HepG2 (cell line): ENCODE data around the gene GATC. TPM values are rescaled to one million over a fixed set of nuclear protein-coding genes. Genes with fewer than 3 reads are reported as not detected.

Source experiments
- FOXJ3 ChIP-seq: sonication (generic); formaldehyde crosslinking; IDR thresholded peaks from 2 replicates; pipeline ENCODE4 v1.4.0; 2020; ENCODE audit warnings: missing genetic modification reagents, mild to moderate bottlenecking, borderline replicate concordance
- GTF2F1 ChIP-seq: fragments of 150-350 bp; IDR thresholded peaks from 2 replicates; pipeline ENCODE4 v1.6.1; 2014; ENCODE audit warnings: low read length
- HDAC6 ChIP-seq: fragments of 200-600 bp; sonication (generic); IDR thresholded peaks from 2 replicates; pipeline ENCODE4 v1.7.0; 2017; ENCODE audit warnings: mild to moderate bottlenecking, antibody characterized with exemption, low read length, low read depth
- HOXD1 ChIP-seq: sonication (generic); formaldehyde crosslinking; IDR thresholded peaks from 2 replicates; pipeline ENCODE4 v1.5.0; 2020; ENCODE audit warnings: missing genetic modification reagents
- KAT2B ChIP-seq: fragments of 150-350 bp; IDR thresholded peaks from 2 replicates; pipeline ENCODE4 v1.6.1; 2014; ENCODE audit warnings: low read depth, low read length, borderline replicate concordance
- TCF7L2 ChIP-seq: IDR thresholded peaks from 2 replicates; pipeline ENCODE4 v1.6.1; 2011; ENCODE audit warnings: mild to moderate bottlenecking, low read depth, low read length, moderate library complexity
- TOE1 ChIP-seq: sonication (generic); formaldehyde crosslinking; IDR thresholded peaks from 2 replicates; pipeline ENCODE4 v1.4.0; 2020; ENCODE audit warnings: mild to moderate bottlenecking, missing genetic modification reagents
- YEATS2 ChIP-seq: sonication (generic); formaldehyde crosslinking; IDR thresholded peaks from 2 replicates; pipeline ENCODE4 v1.4.0; 2020; ENCODE audit warnings: missing genetic modification reagents, borderline replicate concordance
- ZEB1 ChIP-seq: IDR thresholded peaks from 2 replicates; pipeline ENCODE4 v1.6.1; 2012; ENCODE audit warnings: mild to moderate bottlenecking, low read depth, inconsistent platforms; ENCODE audit not compliant: insufficient replicate concordance
- ZFP1 ChIP-seq: IDR thresholded peaks from 2 replicates; pipeline ENCODE4 v1.6.1; 2016
- ZFP41 ChIP-seq: sonication (generic); formaldehyde crosslinking; IDR thresholded peaks from 2 replicates; pipeline ENCODE4 v1.4.0; 2020; ENCODE audit warnings: mild to moderate bottlenecking, missing genetic modification reagents, borderline replicate concordance
- ZNF672 ChIP-seq: sonication (generic); formaldehyde crosslinking; IDR thresholded peaks from 2 replicates; pipeline ENCODE4 v1.8.1; 2022; ENCODE audit warnings: missing genetic modification reagents
- polyA plus RNA-seq, 8 experiments: library from polyadenylated mRNA; depleted of rRNA in 3 of 8; stranded (reverse) in 7 of 8; unstranded in 1 of 8; fragments of >200 nt; fragmentation: Illumina TruSeq in 4 of 8; extraction: Trizol in 4 of 8; gene quantifications; 2 replicates each; pipeline versions ENCODE4 v1.2.1 to v1.2.3, GENCODE V29; 2011 to 2016; ENCODE audit warnings: low read depth in 4 of 8, missing spikeins in 1 of 8, mixed read lengths in 1 of 8; ENCODE audit not compliant: insufficient read depth in 1 of 8
- total RNA-seq, 5 experiments: library from RNA; depleted of rRNA; stranded (reverse); fragments of >200 nt; fragmentation: Illumina TruSeq; extraction: Trizol; gene quantifications; 2 replicates each; pipeline ENCODE4 v1.2.3, GENCODE V29; 2016; ENCODE audit warnings: low read depth in 1 of 5
- TF ChIP-seq, protein P1 (sequence below): fragments of 450-650 bp; IDR thresholded peaks from 2 replicates; pipeline ENCODE4 v1.6.1; 2016
- TF ChIP-seq, protein P2 (sequence below), 2 experiments: IDR thresholded peaks; 2 replicates each; pipeline ENCODE4 v1.6.1; 2011 to 2012; ENCODE audit warnings: low read length in 2 of 2, borderline replicate concordance in 1 of 2, low read depth in 1 of 2, mild to moderate bottlenecking in 1 of 2, moderate library complexity in 1 of 2
- TF ChIP-seq, protein P3 (sequence below): IDR thresholded peaks from 2 replicates; pipeline ENCODE4 v1.6.1; 2016; ENCODE audit warnings: mild to moderate bottlenecking
- TF ChIP-seq, protein P4 (sequence below): sonication (generic); formaldehyde crosslinking; IDR thresholded peaks from 2 replicates; pipeline ENCODE4 v1.4.0; 2020; ENCODE audit warnings: mild to moderate bottlenecking, missing genetic modification reagents
- TF ChIP-seq, protein P5 (sequence below): sonication (generic); formaldehyde crosslinking; conservative IDR thresholded peaks from 2 replicates; pipeline ENCODE4 v1.8.0; 2022; ENCODE audit warnings: mild to moderate bottlenecking, moderate library complexity, missing genetic modification reagents

The GATC gene
- total and polyA plus RNA-seq, 2 of the 13 experiments (the other 11 are each of a cell fraction or from before 2014, with no cell fraction given): 17.7 to 29.7 TPM

DNA sequence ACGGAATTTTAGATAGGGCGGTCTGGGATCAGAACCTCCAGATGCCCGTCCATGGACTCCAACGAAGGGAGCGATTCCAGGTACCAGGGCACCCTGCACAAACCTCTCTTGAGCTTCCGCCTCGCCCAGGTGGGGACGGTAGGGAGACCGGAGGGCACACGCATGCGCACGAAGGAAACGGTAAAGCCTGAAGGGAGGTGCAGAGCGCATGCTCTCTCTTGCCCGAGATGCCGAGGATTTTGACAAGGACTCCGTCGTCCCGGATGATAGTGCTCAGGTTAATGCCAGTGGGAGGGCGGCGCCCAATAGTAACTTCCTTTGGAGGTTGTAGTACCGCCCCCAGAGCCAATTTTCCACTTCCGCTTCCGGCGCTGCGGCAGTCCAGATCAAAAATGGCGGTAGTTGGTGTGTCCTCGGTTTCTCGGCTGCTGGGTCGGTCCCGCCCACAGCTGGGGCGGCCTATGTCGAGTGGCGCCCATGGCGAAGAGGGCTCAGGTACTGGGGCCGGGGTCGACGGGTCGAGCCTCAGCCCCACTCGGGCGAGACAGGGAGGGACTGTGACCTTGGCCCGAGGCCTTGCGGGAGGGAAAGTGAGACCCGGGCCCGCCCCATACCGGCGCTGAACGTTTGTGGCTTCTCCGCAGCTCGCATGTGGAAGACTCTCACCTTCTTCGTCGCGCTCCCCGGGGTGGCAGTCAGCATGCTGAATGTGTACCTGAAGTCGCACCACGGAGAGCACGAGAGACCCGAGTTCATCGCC is 8.3 kb upstream of the GATC start, which contains the start of gene COX6A1 (continued):
- TF ChIP-seq, protein P1, sequence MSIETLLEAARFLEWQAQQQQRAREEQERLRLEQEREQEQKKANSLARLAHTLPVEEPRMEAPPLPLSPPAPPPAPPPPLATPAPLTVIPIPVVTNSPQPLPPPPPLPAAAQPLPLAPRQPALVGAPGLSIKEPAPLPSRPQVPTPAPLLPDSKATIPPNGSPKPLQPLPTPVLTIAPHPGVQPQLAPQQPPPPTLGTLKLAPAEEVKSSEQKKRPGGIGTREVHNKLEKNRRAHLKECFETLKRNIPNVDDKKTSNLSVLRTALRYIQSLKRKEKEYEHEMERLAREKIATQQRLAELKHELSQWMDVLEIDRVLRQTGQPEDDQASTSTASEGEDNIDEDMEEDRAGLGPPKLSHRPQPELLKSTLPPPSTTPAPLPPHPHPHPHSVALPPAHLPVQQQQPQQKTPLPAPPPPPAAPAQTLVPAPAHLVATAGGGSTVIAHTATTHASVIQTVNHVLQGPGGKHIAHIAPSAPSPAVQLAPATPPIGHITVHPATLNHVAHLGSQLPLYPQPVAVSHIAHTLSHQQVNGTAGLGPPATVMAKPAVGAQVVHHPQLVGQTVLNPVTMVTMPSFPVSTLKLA: 0 out of 2 replicates have a peak, but pooled peaks have one; percentile 3
- TF ChIP-seq, protein P2, sequence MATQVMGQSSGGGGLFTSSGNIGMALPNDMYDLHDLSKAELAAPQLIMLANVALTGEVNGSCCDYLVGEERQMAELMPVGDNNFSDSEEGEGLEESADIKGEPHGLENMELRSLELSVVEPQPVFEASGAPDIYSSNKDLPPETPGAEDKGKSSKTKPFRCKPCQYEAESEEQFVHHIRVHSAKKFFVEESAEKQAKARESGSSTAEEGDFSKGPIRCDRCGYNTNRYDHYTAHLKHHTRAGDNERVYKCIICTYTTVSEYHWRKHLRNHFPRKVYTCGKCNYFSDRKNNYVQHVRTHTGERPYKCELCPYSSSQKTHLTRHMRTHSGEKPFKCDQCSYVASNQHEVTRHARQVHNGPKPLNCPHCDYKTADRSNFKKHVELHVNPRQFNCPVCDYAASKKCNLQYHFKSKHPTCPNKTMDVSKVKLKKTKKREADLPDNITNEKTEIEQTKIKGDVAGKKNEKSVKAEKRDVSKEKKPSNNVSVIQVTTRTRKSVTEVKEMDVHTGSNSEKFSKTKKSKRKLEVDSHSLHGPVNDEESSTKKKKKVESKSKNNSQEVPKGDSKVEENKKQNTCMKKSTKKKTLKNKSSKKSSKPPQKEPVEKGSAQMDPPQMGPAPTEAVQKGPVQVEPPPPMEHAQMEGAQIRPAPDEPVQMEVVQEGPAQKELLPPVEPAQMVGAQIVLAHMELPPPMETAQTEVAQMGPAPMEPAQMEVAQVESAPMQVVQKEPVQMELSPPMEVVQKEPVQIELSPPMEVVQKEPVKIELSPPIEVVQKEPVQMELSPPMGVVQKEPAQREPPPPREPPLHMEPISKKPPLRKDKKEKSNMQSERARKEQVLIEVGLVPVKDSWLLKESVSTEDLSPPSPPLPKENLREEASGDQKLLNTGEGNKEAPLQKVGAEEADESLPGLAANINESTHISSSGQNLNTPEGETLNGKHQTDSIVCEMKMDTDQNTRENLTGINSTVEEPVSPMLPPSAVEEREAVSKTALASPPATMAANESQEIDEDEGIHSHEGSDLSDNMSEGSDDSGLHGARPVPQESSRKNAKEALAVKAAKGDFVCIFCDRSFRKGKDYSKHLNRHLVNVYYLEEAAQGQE (IDR thresholded peaks at IDR 0.05; ENCODE audit: borderline replicate concordance in 1 of 2, low read depth in 1 of 2, low read length in 2 of 2): no peak
- TF ChIP-seq, protein P3, sequence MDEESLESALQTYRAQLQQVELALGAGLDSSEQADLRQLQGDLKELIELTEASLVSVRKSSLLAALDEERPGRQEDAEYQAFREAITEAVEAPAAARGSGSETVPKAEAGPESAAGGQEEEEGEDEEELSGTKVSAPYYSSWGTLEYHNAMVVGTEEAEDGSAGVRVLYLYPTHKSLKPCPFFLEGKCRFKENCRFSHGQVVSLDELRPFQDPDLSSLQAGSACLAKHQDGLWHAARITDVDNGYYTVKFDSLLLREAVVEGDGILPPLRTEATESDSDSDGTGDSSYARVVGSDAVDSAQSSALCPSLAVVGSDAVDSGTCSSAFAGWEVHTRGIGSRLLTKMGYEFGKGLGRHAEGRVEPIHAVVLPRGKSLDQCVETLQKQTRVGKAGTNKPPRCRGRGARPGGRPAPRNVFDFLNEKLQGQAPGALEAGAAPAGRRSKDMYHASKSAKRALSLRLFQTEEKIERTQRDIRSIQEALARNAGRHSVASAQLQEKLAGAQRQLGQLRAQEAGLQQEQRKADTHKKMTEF (CRISPR knock-in tag): peak; percentile 86
- TF ChIP-seq YEATS2 (CRISPR knock-in tag) (peak; percentile 76; the same call in 1 of the 2 replicates), GTF2F1 (no peak), HOXD1 (no peak), FOXJ3 (CRISPR knock-in tag) (peak; percentile 40; the same call in 1 of the 2 replicates), KAT2B (no peak), TCF7L2 (no peak), TOE1 (0 out of 2 replicates have a peak, but pooled peaks have one; percentile 51), HDAC6 (no peak), ZNF672 (no peak), ZEB1 (no peak), ZFP41 (CRISPR knock-in tag) (0 out of 2 replicates have a peak, but pooled peaks have one; percentile 21), ZFP1 (peak; percentile 70; the same call in 1 of the 2 replicates)
- TF ChIP-seq, protein P4, sequence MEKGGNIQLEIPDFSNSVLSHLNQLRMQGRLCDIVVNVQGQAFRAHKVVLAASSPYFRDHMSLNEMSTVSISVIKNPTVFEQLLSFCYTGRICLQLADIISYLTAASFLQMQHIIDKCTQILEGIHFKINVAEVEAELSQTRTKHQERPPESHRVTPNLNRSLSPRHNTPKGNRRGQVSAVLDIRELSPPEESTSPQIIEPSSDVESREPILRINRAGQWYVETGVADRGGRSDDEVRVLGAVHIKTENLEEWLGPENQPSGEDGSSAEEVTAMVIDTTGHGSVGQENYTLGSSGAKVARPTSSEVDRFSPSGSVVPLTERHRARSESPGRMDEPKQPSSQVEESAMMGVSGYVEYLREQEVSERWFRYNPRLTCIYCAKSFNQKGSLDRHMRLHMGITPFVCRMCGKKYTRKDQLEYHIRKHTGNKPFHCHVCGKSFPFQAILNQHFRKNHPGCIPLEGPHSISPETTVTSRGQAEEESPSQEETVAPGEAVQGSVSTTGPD (CRISPR knock-in tag): no peak
- TF ChIP-seq, protein P5, sequence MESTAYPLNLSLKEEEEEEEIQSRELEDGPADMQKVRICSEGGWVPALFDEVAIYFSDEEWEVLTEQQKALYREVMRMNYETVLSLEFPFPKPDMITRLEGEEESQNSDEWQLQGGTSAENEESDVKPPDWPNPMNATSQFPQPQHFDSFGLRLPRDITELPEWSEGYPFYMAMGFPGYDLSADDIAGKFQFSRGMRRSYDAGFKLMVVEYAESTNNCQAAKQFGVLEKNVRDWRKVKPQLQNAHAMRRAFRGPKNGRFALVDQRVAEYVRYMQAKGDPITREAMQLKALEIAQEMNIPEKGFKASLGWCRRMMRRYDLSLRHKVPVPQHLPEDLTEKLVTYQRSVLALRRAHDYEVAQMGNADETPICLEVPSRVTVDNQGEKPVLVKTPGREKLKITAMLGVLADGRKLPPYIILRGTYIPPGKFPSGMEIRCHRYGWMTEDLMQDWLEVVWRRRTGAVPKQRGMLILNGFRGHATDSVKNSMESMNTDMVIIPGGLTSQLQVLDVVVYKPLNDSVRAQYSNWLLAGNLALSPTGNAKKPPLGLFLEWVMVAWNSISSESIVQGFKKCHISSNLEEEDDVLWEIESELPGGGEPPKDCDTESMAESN: no peak
